GM23248 (cell line): Measurements from ENCODE around the gene DLG1. TPM values are rescaled to one million over a fixed set of nuclear protein-coding genes. Genes with fewer than 3 reads are reported as not detected.
A peak's percentile ranks its signal among the peaks of the same experiment; 100 is the strongest.

Source experiments
- DNase-seq: peaks from one replicate; pipeline ENCODE4 v3.0.0-alpha.2; 2015
- H2AFZ ChIP-seq: fragments of 200-600 bp; sonication (generic); 2 replicates; pipeline ENCODE4 v1.6.1; 2016; ENCODE audit warnings: antibody characterized with exemption
- H3F3A ChIP-seq: fragments of 200-600 bp; sonication (generic); 2 replicates; pipeline ENCODE4 v1.6.1; 2016; ENCODE audit warnings: mild to moderate bottlenecking, antibody characterized with exemption, mixed run types; ENCODE audit not compliant: insufficient read depth
- H3K27ac ChIP-seq: fragments of 200-600 bp; sonication (generic); 2 replicates; pipeline ENCODE4 v1.5.1; 2016; ENCODE audit warnings: mild to moderate bottlenecking
- H3K27me3 ChIP-seq: fragments of 200-600 bp; sonication (generic); replicated peaks from 2 replicates; pipeline ENCODE4 v1.6.1; 2016; ENCODE audit warnings: mild to moderate bottlenecking; ENCODE audit not compliant: insufficient read depth
- H3K36me3 ChIP-seq: fragments of 200-600 bp; sonication (generic); 2 replicates; pipeline ENCODE4 v1.6.1; 2016; ENCODE audit warnings: low read depth, mild to moderate bottlenecking
- H3K4me1 ChIP-seq: fragments of 200-600 bp; sonication (generic); 2 replicates; pipeline ENCODE4 v1.6.1; 2016; ENCODE audit warnings: mild to moderate bottlenecking; ENCODE audit not compliant: insufficient read depth
- H3K4me2 ChIP-seq: fragments of 200-600 bp; sonication (generic); one replicate; pipeline ENCODE4 v1.6.1; 2016; ENCODE audit warnings: mild to moderate bottlenecking; ENCODE audit not compliant: unreplicated experiment
- H3K4me3 ChIP-seq: fragments of 200-600 bp; sonication (generic); 2 replicates; pipeline ENCODE4 v1.5.1; 2016; ENCODE audit warnings: mild to moderate bottlenecking
- H3K79me2 ChIP-seq: fragments of 200-600 bp; sonication (generic); 2 replicates; pipeline ENCODE4 v1.6.1; 2016; ENCODE audit warnings: mild to moderate bottlenecking; ENCODE audit not compliant: insufficient read depth
- H3K9ac ChIP-seq: fragments of 200-600 bp; sonication (generic); 2 replicates; pipeline ENCODE4 v1.6.1; 2016; ENCODE audit warnings: mild to moderate bottlenecking
- H3K9me2 ChIP-seq: fragments of 200-600 bp; sonication (generic); 2 replicates; pipeline ENCODE4 v1.6.1; 2016; ENCODE audit warnings: mixed run types, mild to moderate bottlenecking, moderate library complexity; ENCODE audit not compliant: insufficient read depth
- H3K9me3 ChIP-seq: fragments of 200-600 bp; sonication (generic); one replicate; pipeline ENCODE4 v1.6.1; 2017; ENCODE audit warnings: low read depth
- H4K20me1 ChIP-seq: fragments of 200-600 bp; sonication (generic); 2 replicates; pipeline ENCODE4 v1.6.0; 2016; ENCODE audit not compliant: insufficient read depth
- EZH2 ChIP-seq: fragments of 200-600 bp; sonication (generic); IDR thresholded peaks from 2 replicates; pipeline ENCODE4 v1.6.1; 2018; ENCODE audit warnings: antibody characterized with exemption, mild to moderate bottlenecking; ENCODE audit not compliant: insufficient read depth, poor library complexity, severe bottlenecking
- EZH2phosphoT487 ChIP-seq: fragments of 200-600 bp; sonication (generic); IDR thresholded peaks from 2 replicates; pipeline ENCODE4 v1.6.1; 2018; ENCODE audit warnings: antibody characterized with exemption, moderate library complexity, mild to moderate bottlenecking, low read depth; ENCODE audit not compliant: insufficient read depth
- WGBS, 2 experiments: methylation state at CpG; one replicate each; pipeline ENCODE4 v1.1.6; 2015 to 2017; ENCODE audit warnings: low lambda C conversion rate in 2 of 2, low coverage in 1 of 2; ENCODE audit errors: missing lambda C conversion rate in 2 of 2; 5-methylcytosine and 5-hydroxymethylcytosine counted together
- in situ Hi-C: fragments of 300-500 bp; cut with MboI; formaldehyde crosslinking; loops from 2 replicates; pipeline ENCODE4 v1.15.0; 2020
- polyA plus RNA-seq: library from polyadenylated mRNA; unstranded; fragments of >200 nt; fragmentation: Nextera tagmentation; extraction: Ambion mirVana; gene quantifications from 2 replicates; pipeline ENCODE4 v1.2.1, GENCODE V29; 2016
- total RNA-seq: library from RNA; depleted of rRNA; stranded (reverse); fragments of >200 nt; shearing (Covaris generic); gene quantifications from 2 replicates; pipeline ENCODE4 v1.2.3, GENCODE V29; 2014

Gene DLG1
- total and polyA plus RNA-seq, 2 experiments from 2014 or later = 23.2 to 45.9 TPM

- Histone ChIP-seq H3K27ac (no peak overlapping the region), H3K9ac (no peak overlapping the region), H3F3A (no peaks in the 10 kb centered on the region), H3K36me3 (no peaks in the 10 kb centered on the region), H3K4me2 (no peak overlapping the region), H2AFZ (no peak overlapping the region), H3K4me1 (no peaks in the 10 kb centered on the region), H3K4me3 (no peak overlapping the region), H3K27me3 (no peaks in the 10 kb centered on the region), H3K9me2 (no peaks in the 10 kb centered on the region), H3K79me2 (no peaks in the 10 kb centered on the region), H3K9me3 (no peaks in the 10 kb centered on the region), H4K20me1 (no peaks in the 10 kb centered on the region)
- DNase-seq = no peak
- TF ChIP-seq EZH2phosphoT487 (no peak), EZH2 (no peak)
- in situ Hi-C loops = no loop called here
- WGBS, 2 experiments = 95 to 96% methylated on average over 5 of the region's 5 CpGs
Observed at GRCh38 chr3:197006860-197007259, 291.6 kb downstream of the DLG1 start.

DNA sequence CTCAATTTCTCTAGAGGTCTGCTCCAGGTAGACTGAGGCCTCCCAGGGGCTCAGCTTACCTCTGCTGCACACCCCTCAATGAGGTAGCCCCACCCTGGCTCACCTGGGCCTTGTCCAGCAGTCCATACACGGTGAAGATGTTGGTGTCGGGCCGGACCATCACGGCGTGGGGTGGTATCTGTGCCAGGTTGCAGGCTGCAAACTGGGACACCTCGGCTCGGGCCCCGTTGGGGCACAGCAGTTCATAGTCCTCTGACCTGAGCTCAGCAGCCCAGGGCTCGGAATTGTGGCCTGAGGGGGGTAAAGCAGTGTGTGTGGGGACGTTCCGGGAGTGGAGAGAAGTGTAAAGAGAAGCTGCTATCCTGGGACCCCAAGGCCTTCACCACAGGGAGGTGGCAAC lies 292.0 kb downstream of the DLG1 start:
- no peaks in the 10 kb centered on the region for H3F3A ChIP-seq
- no peak overlapping the region for H3K4me2 ChIP-seq
- H3K27ac ChIP-seq = no peak overlapping the region
- no peak for DNase-seq
- no peaks in the 10 kb centered on the region for H3K27me3 ChIP-seq
- 84 to 86% methylated on average over 11 of the region's 11 CpGs for WGBS, 2 experiments
- H3K4me3 ChIP-seq = no peak overlapping the region
- H3K36me3 ChIP-seq = no peaks in the 10 kb centered on the region
- no peaks in the 10 kb centered on the region for H3K9me3 ChIP-seq
- TF ChIP-seq EZH2 (no peak), EZH2phosphoT487 (no peak)
- in situ Hi-C loops = no loop called here
- H3K9me2 ChIP-seq = no peaks in the 10 kb centered on the region
- no peak overlapping the region for H3K9ac ChIP-seq
- H4K20me1 ChIP-seq = no peaks in the 10 kb centered on the region
- H3K79me2 ChIP-seq = no peaks in the 10 kb centered on the region
- no peaks in the 10 kb centered on the region for H3K4me1 ChIP-seq
- no peak overlapping the region for H2AFZ ChIP-seq

GRCh38 chr3:197003461-197004385 lies 294.7 kb downstream of the DLG1 start:
- H3K4me1 ChIP-seq = no peaks in the 10 kb centered on the region
- no peak for DNase-seq
- WGBS, 2 experiments = 30 to 60% methylated on average over 24 to 61 of the region's 61 CpGs
- no peak overlapping the region; the same call in 1 of the 2 replicates for H3K27ac ChIP-seq
- H3K9me3 ChIP-seq = no peaks in the 10 kb centered on the region
- TF ChIP-seq EZH2phosphoT487 = no peak
- no peaks in the 10 kb centered on the region for H3K79me2 ChIP-seq
- in situ Hi-C loops = no loop called here
- H3F3A ChIP-seq = no peaks in the 10 kb centered on the region
- H3K4me2 ChIP-seq = peak overlapping the region; percentile 65
- H3K4me3 ChIP-seq = peak overlapping the region; percentile 65
- no peaks in the 10 kb centered on the region for H3K36me3 ChIP-seq
- H3K9me2 ChIP-seq = no peaks in the 10 kb centered on the region
- H2AFZ ChIP-seq = peak overlapping the region; percentile 73
- H3K9ac ChIP-seq = peak overlapping the region; percentile 80
- H3K27me3 ChIP-seq = no peaks in the 10 kb centered on the region
- no peaks in the 10 kb centered on the region for H4K20me1 ChIP-seq

GRCh38 chr3:197002701-197003454 lies 295.5 kb downstream of the DLG1 start:
- no peaks in the 10 kb centered on the region for H3K9me3 ChIP-seq
- H3K27ac ChIP-seq = peak overlapping the region; percentile 38
- H3K27me3 ChIP-seq = no peaks in the 10 kb centered on the region
- no peaks in the 10 kb centered on the region for H3K4me1 ChIP-seq
- H3K79me2 ChIP-seq = no peaks in the 10 kb centered on the region
- in situ Hi-C loops = no loop called here
- DNase-seq = peak; percentile 88
- H3K9me2 ChIP-seq = no peaks in the 10 kb centered on the region
- 1% methylated on average over 42 of the region's 113 CpGs; no CpG with 5 or more reads in 1 of the 2 experiments for WGBS, 2 experiments
- peak overlapping the region; percentile 80 for H3K9ac ChIP-seq
- TF ChIP-seq EZH2phosphoT487 (no peak), EZH2 (no peak)
- no peaks in the 10 kb centered on the region for H3K36me3 ChIP-seq
- H3K4me2 ChIP-seq = peak overlapping the region; percentile 65
- no peaks in the 10 kb centered on the region for H4K20me1 ChIP-seq
- peak overlapping the region; percentile 65 for H3K4me3 ChIP-seq
- peak overlapping the region; percentile 88 for H2AFZ ChIP-seq
- no peaks in the 10 kb centered on the region for H3F3A ChIP-seq
